Smooth muscle cell (in vitro differentiated cells): ENCODE results near the gene CCDC106. TPM values are rescaled to one million over a fixed set of nuclear protein-coding genes. Genes with fewer than 3 reads are reported as not detected.

ENCODE experiments used
- DNase-seq: peaks from one replicate; lab custom pipeline; 2025; ENCODE audit not compliant: unreplicated experiment; lab: John Stamatoyannopoulos, UW
- H2AFZ ChIP-seq: fragments of 200-600 bp; sonication (generic); 2 replicates; pipeline ENCODE4 v1.6.0; 2016; ENCODE audit warnings: antibody characterized with exemption, low read depth, mild to moderate bottlenecking
- H3F3A ChIP-seq: fragments of 200-600 bp; sonication (generic); 2 replicates; pipeline ENCODE4 v1.6.0; 2017; ENCODE audit warnings: antibody characterized with exemption, low read depth
- H3K27ac ChIP-seq: fragments of 200-600 bp; sonication (generic); 2 replicates; pipeline ENCODE4 v1.5.1; 2016; ENCODE audit warnings: low read depth, mild to moderate bottlenecking
- H3K27me3 ChIP-seq: fragments of 200-600 bp; sonication (generic); 2 replicates; pipeline ENCODE4 v1.6.1; 2016; ENCODE audit warnings: low read depth, mild to moderate bottlenecking
- H3K36me3 ChIP-seq: fragments of 200-600 bp; sonication (generic); 2 replicates; pipeline ENCODE4 v1.5.1; 2016; ENCODE audit warnings: low read depth
- H3K4me1 ChIP-seq: fragments of 200-600 bp; sonication (generic); 2 replicates; pipeline ENCODE4 v1.5.1; 2016; ENCODE audit warnings: low read depth
- H3K4me2 ChIP-seq: fragments of 200-600 bp; sonication (generic); 2 replicates; pipeline ENCODE4 v1.6.0; 2016; ENCODE audit warnings: mild to moderate bottlenecking
- H3K4me3 ChIP-seq: fragments of 200-600 bp; sonication (generic); 2 replicates; pipeline ENCODE4 v1.5.1; 2016; ENCODE audit warnings: mild to moderate bottlenecking
- H3K79me2 ChIP-seq: fragments of 200-600 bp; sonication (generic); 2 replicates; pipeline ENCODE4 v1.6.0; 2016; ENCODE audit warnings: low read depth, mild to moderate bottlenecking
- H3K9ac ChIP-seq: fragments of 200-600 bp; sonication (generic); 2 replicates; pipeline ENCODE4 v1.6.0; 2016; ENCODE audit warnings: low read depth
- H3K9me3 ChIP-seq: fragments of 200-600 bp; sonication (generic); replicated peaks from 2 replicates; pipeline ENCODE4 v1.5.1; 2016; ENCODE audit warnings: low read depth
- H4K20me1 ChIP-seq: fragments of 200-600 bp; sonication (generic); 2 replicates; pipeline ENCODE4 v1.6.0; 2016; ENCODE audit warnings: low read depth
- WGBS: methylation state at CpG from one replicate; pipeline ENCODE4 v1.1.7; 2016; ENCODE audit warnings: low lambda C conversion rate; 5-methylcytosine and 5-hydroxymethylcytosine counted together
- polyA plus RNA-seq: library from polyadenylated mRNA; unstranded; fragments of >200 nt; fragmentation: Nextera tagmentation; extraction: Ambion mirVana; gene quantifications from 2 replicates; pipeline ENCODE4 v1.2.1, GENCODE V29; 2016
- total RNA-seq: library from RNA; depleted of rRNA; stranded (reverse); fragments of >200 nt; gene quantifications from 2 replicates; pipeline ENCODE4 v1.2.3, GENCODE V29; 2014
- TF ChIP-seq, protein P1 (sequence below): fragments of 200-600 bp; sonication (generic); IDR thresholded peaks from 2 replicates; pipeline ENCODE4 v1.5.1; 2017; ENCODE audit warnings: borderline replicate concordance, mild to moderate bottlenecking, antibody characterized with exemption; ENCODE audit not compliant: insufficient read depth, poor library complexity, severe bottlenecking

CCDC106 gene
- total RNA-seq (6.9 and 7.7 TPM in 2 replicates), polyA plus RNA-seq (18.3 and 24.8 TPM in 2 replicates)

DNA sequence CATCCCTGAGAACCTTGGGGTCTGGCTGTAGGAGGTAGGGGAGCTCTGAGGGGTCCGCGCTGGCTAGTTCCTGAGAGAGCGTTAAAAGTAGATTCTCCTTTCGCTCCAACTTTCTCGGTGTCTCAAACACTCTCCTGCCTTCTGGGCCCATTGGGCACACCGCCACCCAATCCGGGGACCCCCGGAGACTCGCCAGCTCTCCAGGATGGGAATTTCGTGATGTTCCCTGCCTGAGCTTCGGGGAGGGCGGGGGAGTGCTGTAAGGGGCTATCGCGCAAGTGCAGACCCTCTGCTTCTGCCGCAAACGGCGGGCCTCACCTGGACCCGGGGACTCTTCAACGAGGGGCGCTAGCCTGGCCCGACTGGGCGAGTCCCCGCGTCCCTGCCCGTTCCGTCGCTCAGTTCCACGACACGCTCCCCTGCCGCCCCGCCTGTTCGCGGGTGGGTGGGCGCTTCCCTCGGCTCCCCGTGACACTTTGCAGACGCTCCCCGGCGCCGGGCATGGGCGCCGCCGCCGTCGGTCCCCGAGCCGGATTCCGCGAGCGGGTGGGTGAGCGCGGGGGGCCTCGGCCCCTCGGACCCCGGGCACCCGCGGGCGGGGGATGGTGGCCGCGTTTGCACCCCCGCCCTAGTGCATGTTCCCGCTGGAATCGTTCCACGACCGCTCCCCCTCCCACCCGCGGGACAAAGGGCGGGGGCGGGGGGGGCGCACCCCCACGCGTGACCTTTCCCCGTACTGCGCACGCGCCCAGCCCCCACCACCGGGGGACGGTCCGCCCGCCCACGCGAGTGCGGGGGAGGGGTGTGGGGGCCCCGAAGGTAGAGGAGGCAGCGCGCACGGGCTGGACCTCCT, at the start of gene CCDC106:
Gene CCDC106, plus strand, starts transcription at position 481 of the 853 bp plus-strand sequence. CDS start 835 bp downstream, outside the sequence.
- peak within 1 kb of the TSS; percentile 99 for H3K4me2 ChIP-seq
- H2AFZ ChIP-seq, result peak within 1 kb of the TSS; percentile 80
- peak within 1 kb of the TSS; percentile 90 for H3K9ac ChIP-seq
- 2% methylated on average over 57 of the region's 87 CpGs for WGBS
- no peaks in the 10 kb centered on the region for H3K9me3 ChIP-seq
- H3K4me1 ChIP-seq, result peaks cover 13% of the 10 kb centered on the region
- H3K36me3 ChIP-seq, result no peaks in the 10 kb centered on the region
- TF ChIP-seq, protein P1, sequence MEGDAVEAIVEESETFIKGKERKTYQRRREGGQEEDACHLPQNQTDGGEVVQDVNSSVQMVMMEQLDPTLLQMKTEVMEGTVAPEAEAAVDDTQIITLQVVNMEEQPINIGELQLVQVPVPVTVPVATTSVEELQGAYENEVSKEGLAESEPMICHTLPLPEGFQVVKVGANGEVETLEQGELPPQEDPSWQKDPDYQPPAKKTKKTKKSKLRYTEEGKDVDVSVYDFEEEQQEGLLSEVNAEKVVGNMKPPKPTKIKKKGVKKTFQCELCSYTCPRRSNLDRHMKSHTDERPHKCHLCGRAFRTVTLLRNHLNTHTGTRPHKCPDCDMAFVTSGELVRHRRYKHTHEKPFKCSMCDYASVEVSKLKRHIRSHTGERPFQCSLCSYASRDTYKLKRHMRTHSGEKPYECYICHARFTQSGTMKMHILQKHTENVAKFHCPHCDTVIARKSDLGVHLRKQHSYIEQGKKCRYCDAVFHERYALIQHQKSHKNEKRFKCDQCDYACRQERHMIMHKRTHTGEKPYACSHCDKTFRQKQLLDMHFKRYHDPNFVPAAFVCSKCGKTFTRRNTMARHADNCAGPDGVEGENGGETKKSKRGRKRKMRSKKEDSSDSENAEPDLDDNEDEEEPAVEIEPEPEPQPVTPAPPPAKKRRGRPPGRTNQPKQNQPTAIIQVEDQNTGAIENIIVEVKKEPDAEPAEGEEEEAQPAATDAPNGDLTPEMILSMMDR, result no peak
- peak within 1 kb of the TSS; percentile 99 for H3K4me3 ChIP-seq
- H3K79me2 ChIP-seq, result peaks cover 42% of the 10 kb centered on the region
- H4K20me1 ChIP-seq, result no peaks in the 10 kb centered on the region
- H3K27me3 ChIP-seq, result no peaks in the 10 kb centered on the region
- peak within 1 kb of the TSS; percentile 61 for H3K27ac ChIP-seq
- no peak for DNase-seq
- H3F3A ChIP-seq, result peaks cover 12% of the 10 kb centered on the region

DNA sequence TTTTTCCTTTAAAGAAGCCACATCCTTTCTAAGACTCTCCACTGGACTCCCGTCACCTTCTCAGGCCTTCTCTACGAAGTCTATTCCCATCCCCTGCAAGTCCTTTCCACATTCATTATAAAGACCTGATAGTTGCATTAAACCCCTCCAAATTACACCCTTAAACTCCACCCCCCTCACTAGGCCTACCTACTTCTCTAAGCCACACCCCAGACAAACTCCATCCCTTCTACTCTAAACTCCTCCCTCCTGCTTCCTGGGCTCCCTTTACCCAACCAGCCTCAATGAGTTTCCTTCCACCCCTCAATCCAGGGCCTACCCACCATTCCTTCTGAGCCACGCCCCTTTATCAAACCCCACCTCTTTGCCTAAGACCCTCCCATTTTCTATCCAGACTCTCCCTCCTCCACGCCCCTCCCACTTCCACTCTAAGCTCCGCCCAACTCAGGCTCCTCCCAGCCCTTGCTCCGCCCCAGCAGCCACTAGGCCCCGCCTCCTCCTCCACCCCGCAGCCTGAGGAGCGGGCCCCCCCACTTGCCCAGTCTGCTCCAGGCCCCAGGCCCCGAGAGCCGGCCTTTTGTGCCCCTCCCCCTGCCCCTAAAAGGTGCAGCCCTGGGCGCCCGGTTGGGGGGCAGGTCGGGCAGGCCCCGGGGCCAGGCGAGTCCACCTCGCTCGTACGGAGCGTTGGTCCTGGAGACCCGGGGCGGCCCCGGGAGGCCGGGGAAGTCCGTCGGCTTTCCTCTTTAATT, 49.1 kb upstream of the CCDC106 start:
- Histone ChIP-seq H3F3A (peaks cover 9% of the 10 kb centered on the region), H3K4me1 (peaks cover 6% of the 10 kb centered on the region), H3K27me3 (no peaks in the 10 kb centered on the region), H3K36me3 (no peaks in the 10 kb centered on the region), H3K27ac (peak overlapping the region; percentile 96), H3K4me3 (peak overlapping the region; percentile 94), H4K20me1 (no peaks in the 10 kb centered on the region), H3K4me2 (peak overlapping the region; percentile 78), H2AFZ (peak overlapping the region; percentile 67), H3K79me2 (no peaks in the 10 kb centered on the region), H3K9me3 (no peaks in the 10 kb centered on the region), H3K9ac (peak overlapping the region; percentile 96)
- TF ChIP-seq, protein P1, result no peak
- DNase-seq, result peak; percentile 91
- WGBS, result 11% methylated on average over 22 of the region's 26 CpGs

DNA sequence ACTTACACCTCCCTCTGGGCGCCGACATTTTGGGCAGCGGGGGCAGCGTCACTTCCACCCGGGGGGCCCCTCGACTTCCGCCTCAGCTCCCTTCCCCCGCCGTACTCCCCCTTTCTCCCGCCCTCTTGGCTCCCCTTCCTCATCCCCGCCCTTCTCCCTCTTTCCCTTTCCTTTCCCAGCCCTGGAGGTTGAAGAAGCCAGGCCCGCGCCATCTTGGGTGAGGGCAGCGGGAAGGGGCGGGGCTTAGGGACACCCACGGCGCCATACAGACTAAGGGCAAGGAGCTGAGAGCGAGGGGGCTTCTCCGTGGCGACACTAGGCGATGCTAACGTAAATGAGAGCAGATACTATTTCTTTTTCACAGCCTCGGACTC, 48.6 kb upstream of the CCDC106 start, which contains the start of gene FIZ1:
Gene FIZ1, minus strand, starts transcription at position 50 of the 374 bp plus-strand sequence. CDS start 1,652 bp downstream, outside the sequence.
- Histone ChIP-seq H3K9ac (peak within 1 kb of the TSS; percentile 96), H3K4me2 (peak within 1 kb of the TSS; percentile 78), H3K4me3 (peak within 1 kb of the TSS; percentile 94), H3K9me3 (no peaks in the 10 kb centered on the region), H3K4me1 (peaks cover 8% of the 10 kb centered on the region), H3F3A (peaks cover 12% of the 10 kb centered on the region), H3K36me3 (no peaks in the 10 kb centered on the region), H4K20me1 (no peaks in the 10 kb centered on the region), H3K27me3 (no peaks in the 10 kb centered on the region), H2AFZ (peak within 1 kb of the TSS; percentile 67), H3K79me2 (no peaks in the 10 kb centered on the region), H3K27ac (peak within 1 kb of the TSS; percentile 96)
- TF ChIP-seq, protein P1, result no peak
- under 1% methylated on average over 13 of the region's 23 CpGs for WGBS
- DNase-seq, result peak; percentile 94
